Measurements from ENCODE around the gene PMM2.
"Not testable (repeated sequence)": the region's sequence is repeated elsewhere in the genome, so short reads cannot be mapped to it uniquely, and the experiment has no call there.

PMM2 gene

GRCh38 chr16:8797364-8798173 lies at the start of gene PMM2, which contains the start of gene TMEM186:
TSS of gene PMM2 (plus strand) at chr16:8797839. CDS start at chr16:8797883, 44 bp downstream.
TSS of gene TMEM186 (minus strand) at chr16:8797639. CDS start at chr16:8797614, 25 bp downstream.
- Histone ChIP-seq H3K36me3 (peaks cover 21 to 53% (median 33%) of the 10 kb centered on the region in 11 experiments), H3K27ac (peak within 1 kb of the TSS; percentile 79 to 95 (median 89)), H3K4me1 (peaks cover 32 to 46% (median 40%) of the 10 kb centered on the region in 10 experiments), H3K27me3 (no peaks in the 10 kb centered on the region), H3K4me3 (peak within 1 kb of the TSS; percentile 75 to 98 (median 91)), H3K9me3 (replicated peaks in 1 of 11) (no peaks in the 10 kb centered on the region), H3K4me2 (peak within 1 kb of the TSS; percentile 93 to 100 (median 98)), H3K9ac (peak within 1 kb of the TSS; percentile 79 to 97 (median 92)), H4K20me1 (peaks cover 6 to 49% (median 41%) of the 10 kb centered on the region in 11 experiments; a peak in 21 of 22 replicates)
- no peak for TF ChIP-seq Cebpa-rat (IDR thresholded peaks at IDR 0.05)

GRCh38 chr16:8748944-8749343 lies 48.7 kb upstream of the PMM2 start:
- not testable (repeated sequence) for H3K27ac ChIP-seq; H3K9me3 ChIP-seq (replicated peaks in 1 of 11); H3K27me3 ChIP-seq; H3K4me1 ChIP-seq; H3K4me3 ChIP-seq; H4K20me1 ChIP-seq; H3K9ac ChIP-seq
- peaks cover 0 to 42% (median 10%) of the 10 kb centered on the region in 11 experiments; a peak in 9 of 22 replicates for H3K36me3 ChIP-seq
- 0 out of 22 replicates have a peak overlapping the region, but pooled peaks of 1 of the 11 experiments have one; percentile 7 for H3K4me2 ChIP-seq

- Histone ChIP-seq H3K9ac (no peak overlapping the region), H3K9me3 (replicated peaks in 1 of 11) (no peaks in the 10 kb centered on the region), H3K4me1 (peaks cover 0 to 9% (median 0%) of the 10 kb centered on the region in 10 experiments; a peak in 2 of 20 replicates), H3K36me3 (peaks cover 0 to 33% (median 10%) of the 10 kb centered on the region in 11 experiments; a peak in 9 of 22 replicates), H3K27ac (no peak overlapping the region), H3K27me3 (no peaks in the 10 kb centered on the region), H4K20me1 (no peaks in the 10 kb centered on the region; a peak in 1 of 22 replicates), H3K4me2 (no peak overlapping the region), H3K4me3 (no peak overlapping the region)
- no peak for TF ChIP-seq Cebpa-rat (IDR thresholded peaks at IDR 0.05)
These were observed 45.9 kb upstream of the PMM2 start for GRCh38 chr16:8751481-8752311.

- no peak overlapping the region for H3K27ac ChIP-seq
These were observed 44.9 kb upstream of the PMM2 start for GRCh38 chr16:8752706-8753105.

GRCh38 chr16:8753416-8754054 lies 44.1 kb upstream of the PMM2 start:
- no peak overlapping the region for H3K4me3 ChIP-seq
- H3K4me1 ChIP-seq, result peaks cover 0 to 9% (median 0%) of the 10 kb centered on the region in 10 experiments; a peak in 2 of 20 replicates
- H3K27ac ChIP-seq, result no peak overlapping the region
- no peaks in the 10 kb centered on the region for H3K9me3 ChIP-seq (replicated peaks in 1 of 11)
- no peaks in the 10 kb centered on the region; a peak in 1 of 22 replicates for H4K20me1 ChIP-seq
- peaks cover 0 to 42% (median 12%) of the 10 kb centered on the region in 11 experiments; a peak in 11 of 22 replicates for H3K36me3 ChIP-seq
- no peaks in the 10 kb centered on the region for H3K27me3 ChIP-seq
- no peak overlapping the region for H3K9ac ChIP-seq
- H3K4me2 ChIP-seq, result no peak overlapping the region
- TF ChIP-seq Cebpa-rat (IDR thresholded peaks at IDR 0.05), result no peak

More at GRCh38 chr16:8752706-8753105, 44.9 kb upstream of the PMM2 start:
- Histone ChIP-seq H3K4me3 (no peak overlapping the region), H3K4me1 (peaks cover 0 to 9% (median 0%) of the 10 kb centered on the region in 10 experiments; a peak in 2 of 20 replicates), H3K9me3 (replicated peaks in 1 of 11) (no peaks in the 10 kb centered on the region), H3K27me3 (no peaks in the 10 kb centered on the region), H4K20me1 (no peaks in the 10 kb centered on the region; a peak in 1 of 22 replicates), H3K4me2 (no peak overlapping the region), H3K36me3 (peaks cover 0 to 36% (median 10%) of the 10 kb centered on the region in 11 experiments; a peak in 10 of 22 replicates), H3K9ac (no peak overlapping the region)
- no peak for TF ChIP-seq Cebpa-rat (IDR thresholded peaks at IDR 0.05)

GRCh38 chr16:8756755-8757154 lies 40.9 kb upstream of the PMM2 start:
- peaks cover 0 to 5% (median 0%) of the 10 kb centered on the region in 10 experiments; a peak in 2 of 20 replicates for H3K4me1 ChIP-seq
- no peak overlapping the region for H3K9ac ChIP-seq
- H3K4me2 ChIP-seq, result no peak overlapping the region
- no peak for TF ChIP-seq Cebpa-rat (IDR thresholded peaks at IDR 0.05)
- H3K27ac ChIP-seq, result no peak overlapping the region
- peaks cover 0 to 36% (median 12%) of the 10 kb centered on the region in 11 experiments; a peak in 9 of 22 replicates for H3K36me3 ChIP-seq
- no peak overlapping the region for H3K4me3 ChIP-seq
- H3K9me3 ChIP-seq (replicated peaks in 1 of 11), result no peaks in the 10 kb centered on the region
- H4K20me1 ChIP-seq, result no peaks in the 10 kb centered on the region; a peak in 1 of 22 replicates
- no peaks in the 10 kb centered on the region for H3K27me3 ChIP-seq

- no peak overlapping the region for H3K9ac ChIP-seq
- no peak for TF ChIP-seq Cebpa-rat (IDR thresholded peaks at IDR 0.05)
- peaks cover 0 to 29% (median 9%) of the 10 kb centered on the region in 11 experiments; a peak in 9 of 22 replicates for H3K36me3 ChIP-seq
- no peak overlapping the region for H3K27ac ChIP-seq
- no peak overlapping the region for H3K4me2 ChIP-seq
- H4K20me1 ChIP-seq, result no peaks in the 10 kb centered on the region
- H3K27me3 ChIP-seq, result no peaks in the 10 kb centered on the region
- no peak overlapping the region for H3K4me3 ChIP-seq
- no peaks in the 10 kb centered on the region for H3K9me3 ChIP-seq (replicated peaks in 1 of 11)
- H3K4me1 ChIP-seq, result no peaks in the 10 kb centered on the region
These were observed 39.6 kb upstream of the PMM2 start for GRCh38 chr16:8758022-8758421.

GRCh38 chr16:8760021-8760420 lies 37.6 kb upstream of the PMM2 start:
- H3K4me1 ChIP-seq, result no peaks in the 10 kb centered on the region
- no peaks in the 10 kb centered on the region for H3K27me3 ChIP-seq
- no peak overlapping the region for H3K4me2 ChIP-seq
- peaks cover 0 to 36% (median 9%) of the 10 kb centered on the region in 11 experiments; a peak in 9 of 22 replicates for H3K36me3 ChIP-seq
- H4K20me1 ChIP-seq, result no peaks in the 10 kb centered on the region
- H3K4me3 ChIP-seq, result no peak overlapping the region
- no peak overlapping the region for H3K27ac ChIP-seq
- no peak for TF ChIP-seq Cebpa-rat (IDR thresholded peaks at IDR 0.05)
- no peak overlapping the region for H3K9ac ChIP-seq
- no peaks in the 10 kb centered on the region for H3K9me3 ChIP-seq (replicated peaks in 1 of 11)

Data from BLaER1 treated with 17β-estradiol and CSF1 and Interleukin-3, amounts not matched to agents 10 nM and 100 nM (cell line).